Measurements from ENCODE around the gene CCND3.

Gene CCND3

GRCh38 chr6:41920921-41921711 is 20.5 kb downstream of the CCND3 start, which contains the start of the genes BYSL and MED20:
Gene BYSL (plus strand): TSS chr6:41921499. CDS start chr6:41921563, 64 bp downstream.
Gene MED20 (minus strand): TSS chr6:41921139. CDS start chr6:41921018, 121 bp downstream.
- DNase-seq, result peak; percentile 99

- DNase-seq, result peak; percentile 35
Measured at GRCh38 chr6:41917528-41917927, 24.1 kb downstream of the CCND3 start.

- no peak for DNase-seq
Measured at GRCh38 chr6:41914869-41915530, 26.6 kb downstream of the CCND3 start.

- DNase-seq, result no peak
Measured at GRCh38 chr6:41914343-41914742, 27.3 kb downstream of the CCND3 start.

- DNase-seq, result no peak
Measured at GRCh38 chr6:41909727-41910126, 31.9 kb downstream of the CCND3 start.

- DNase-seq, result peak; percentile 60
Measured at GRCh38 chr6:41901882-41902519, 39.6 kb downstream of the CCND3 start.

- DNase-seq, result peak; percentile 61
Measured at GRCh38 chr6:41900861-41901260, 40.7 kb downstream of the CCND3 start.

- peak; percentile 42 for DNase-seq
Measured at GRCh38 chr6:41896281-41896680, 45.3 kb downstream of the CCND3 start.

GRCh38 chr6:41895300-41896233 is 46.0 kb downstream of the CCND3 start, which contains the start of gene USP49:
Gene USP49 (minus strand): TSS chr6:41895375. CDS start chr6:41806983, 88,392 bp downstream.
- peak; percentile 97 for DNase-seq

GRCh38 chr6:41894366-41895299 is 47.0 kb downstream of the CCND3 start:
- peak; percentile 7 for DNase-seq

- DNase-seq, result no peak
Measured at GRCh38 chr6:41892921-41893564, 48.6 kb downstream of the CCND3 start.

- DNase-seq, result no peak
Measured at GRCh38 chr6:41887331-41887751, 54.3 kb downstream of the CCND3 start.

- no peak for DNase-seq
Measured at GRCh38 chr6:41885930-41886329, 55.7 kb downstream of the CCND3 start.

GRCh38 chr6:41884957-41885356 is 56.7 kb downstream of the CCND3 start:
- no peak for DNase-seq
